AG09309 (cell line): ENCODE data around the gene BCO1.

Source experiments
- DNase-seq: peaks from one replicate; pipeline ENCODE4 v3.0.0-alpha.2; 2010; ENCODE audit warnings: low read depth
- H3K4me3 ChIP-seq: 2 replicates; pipeline ENCODE4 v1.5.1; 2011; ENCODE audit warnings: mild to moderate bottlenecking, low read depth, low read length, moderate library complexity; ENCODE audit not compliant: control insufficient read depth
- TF ChIP-seq, protein P1 (sequence below): IDR thresholded peaks from 2 replicates; pipeline ENCODE4 v1.5.1; 2011; ENCODE audit warnings: mild to moderate bottlenecking, low read depth, low read length, inconsistent platforms; ENCODE audit not compliant: insufficient read depth, control insufficient read depth; ENCODE audit errors: missing control alignments

BCO1 gene

DNA sequence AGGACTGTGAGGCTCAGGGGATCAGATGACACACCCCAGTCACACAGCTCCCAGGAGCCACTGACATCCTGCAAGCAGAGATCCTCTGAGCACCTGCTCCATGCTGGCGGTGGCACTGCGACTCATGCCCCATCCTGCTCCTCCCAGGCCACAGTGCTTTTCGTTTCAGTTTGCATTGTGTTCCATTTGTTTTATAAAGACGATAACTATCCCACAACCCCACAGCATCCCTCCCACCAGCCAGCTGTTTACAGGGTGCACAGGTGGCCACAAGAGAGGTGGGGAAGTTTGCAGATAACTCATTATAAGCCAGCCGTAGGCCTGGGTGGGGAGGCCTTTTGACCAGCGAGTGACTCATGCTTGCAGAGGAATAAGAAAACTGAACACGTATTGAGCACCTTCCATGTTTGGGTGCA, 28.2 kb downstream of the BCO1 start:
- DNase-seq: no peak
- TF ChIP-seq, protein P1, sequence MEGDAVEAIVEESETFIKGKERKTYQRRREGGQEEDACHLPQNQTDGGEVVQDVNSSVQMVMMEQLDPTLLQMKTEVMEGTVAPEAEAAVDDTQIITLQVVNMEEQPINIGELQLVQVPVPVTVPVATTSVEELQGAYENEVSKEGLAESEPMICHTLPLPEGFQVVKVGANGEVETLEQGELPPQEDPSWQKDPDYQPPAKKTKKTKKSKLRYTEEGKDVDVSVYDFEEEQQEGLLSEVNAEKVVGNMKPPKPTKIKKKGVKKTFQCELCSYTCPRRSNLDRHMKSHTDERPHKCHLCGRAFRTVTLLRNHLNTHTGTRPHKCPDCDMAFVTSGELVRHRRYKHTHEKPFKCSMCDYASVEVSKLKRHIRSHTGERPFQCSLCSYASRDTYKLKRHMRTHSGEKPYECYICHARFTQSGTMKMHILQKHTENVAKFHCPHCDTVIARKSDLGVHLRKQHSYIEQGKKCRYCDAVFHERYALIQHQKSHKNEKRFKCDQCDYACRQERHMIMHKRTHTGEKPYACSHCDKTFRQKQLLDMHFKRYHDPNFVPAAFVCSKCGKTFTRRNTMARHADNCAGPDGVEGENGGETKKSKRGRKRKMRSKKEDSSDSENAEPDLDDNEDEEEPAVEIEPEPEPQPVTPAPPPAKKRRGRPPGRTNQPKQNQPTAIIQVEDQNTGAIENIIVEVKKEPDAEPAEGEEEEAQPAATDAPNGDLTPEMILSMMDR: no peak
- no peak overlapping the region for H3K4me3 ChIP-seq

DNA sequence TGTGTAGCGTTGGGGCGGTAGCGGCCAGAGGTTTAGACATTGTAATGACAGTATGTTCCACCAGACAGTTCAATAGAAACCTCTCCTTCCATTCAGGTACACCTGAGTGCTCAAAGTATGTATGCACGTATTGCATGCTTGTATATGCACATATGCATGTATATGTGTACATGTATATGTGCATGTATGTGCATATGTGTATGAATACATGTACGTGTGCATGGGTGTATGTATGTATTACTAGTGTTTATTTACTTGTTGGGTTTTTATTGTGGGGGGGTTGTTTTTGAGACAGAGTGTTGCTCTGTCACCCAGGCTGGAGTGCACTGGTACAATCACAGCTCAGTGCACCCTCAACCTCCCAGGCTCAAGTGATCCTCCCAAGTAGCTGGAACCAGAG, 30.0 kb downstream of the BCO1 start:
- TF ChIP-seq, protein P1: no peak
- H3K4me3 ChIP-seq: no peak overlapping the region
- DNase-seq: no peak

DNA sequence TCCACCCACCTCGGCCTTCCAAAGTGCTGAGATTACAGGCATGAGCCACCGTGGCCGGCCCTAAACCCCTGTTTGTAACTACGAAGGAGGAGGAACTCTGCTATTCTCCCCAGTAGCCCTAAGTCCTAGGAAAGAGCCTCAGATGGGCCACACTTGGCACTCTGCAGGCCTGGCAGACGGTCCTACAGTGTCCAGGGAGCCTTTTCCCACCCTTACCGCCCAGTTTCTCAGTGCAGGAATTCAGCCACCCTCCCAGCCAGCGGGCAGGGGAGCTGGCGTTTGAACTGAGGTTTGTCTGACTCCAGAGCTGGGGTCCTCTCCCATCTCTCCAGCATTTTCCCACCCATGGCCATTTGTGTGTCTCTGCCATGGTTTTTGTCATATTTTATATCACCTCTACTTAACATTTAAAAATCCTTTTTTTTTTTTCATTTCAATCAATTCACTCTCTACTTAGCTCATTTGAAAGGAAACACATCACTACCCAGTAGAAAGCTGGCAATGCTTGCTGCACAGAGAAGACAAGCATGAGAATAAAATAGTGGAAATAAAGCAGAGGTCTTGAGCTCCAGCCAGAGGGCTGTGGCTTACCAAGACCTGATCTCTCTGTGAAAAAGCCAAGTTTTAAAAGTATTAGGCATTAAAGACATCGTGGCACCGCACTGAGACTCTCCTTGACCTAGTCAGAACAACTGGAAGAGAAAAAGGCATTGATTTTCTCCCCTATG, 34.9 kb downstream of the BCO1 start:
- DNase-seq: no peak
- TF ChIP-seq, protein P1: no peak
- no peak overlapping the region for H3K4me3 ChIP-seq

DNA sequence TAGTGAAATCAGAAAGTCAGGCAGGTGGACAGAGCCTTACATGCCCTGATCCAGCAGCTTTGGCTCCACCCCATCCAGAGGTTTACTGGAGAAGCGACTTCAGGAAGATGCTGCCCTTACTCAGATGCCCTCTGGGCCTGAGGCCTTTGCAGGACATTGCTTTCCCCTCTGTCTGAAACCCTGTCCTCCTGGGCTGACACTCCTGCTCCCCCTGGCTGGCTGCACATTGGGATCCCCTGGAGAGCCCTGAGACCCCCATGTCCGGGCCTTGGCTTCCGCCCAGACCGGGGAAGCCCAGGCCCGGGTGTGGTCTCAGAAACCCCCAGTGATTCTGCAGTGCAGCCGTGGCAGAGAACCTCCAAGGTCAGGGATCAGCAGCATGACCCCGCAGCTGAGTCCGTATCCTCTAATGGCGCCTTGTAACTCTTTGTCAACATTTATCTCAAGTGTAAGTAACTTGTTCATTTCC, 36.6 kb downstream of the BCO1 start:
- DNase-seq: no peak
- TF ChIP-seq, protein P1: no peak
- H3K4me3 ChIP-seq: no peak overlapping the region

DNA sequence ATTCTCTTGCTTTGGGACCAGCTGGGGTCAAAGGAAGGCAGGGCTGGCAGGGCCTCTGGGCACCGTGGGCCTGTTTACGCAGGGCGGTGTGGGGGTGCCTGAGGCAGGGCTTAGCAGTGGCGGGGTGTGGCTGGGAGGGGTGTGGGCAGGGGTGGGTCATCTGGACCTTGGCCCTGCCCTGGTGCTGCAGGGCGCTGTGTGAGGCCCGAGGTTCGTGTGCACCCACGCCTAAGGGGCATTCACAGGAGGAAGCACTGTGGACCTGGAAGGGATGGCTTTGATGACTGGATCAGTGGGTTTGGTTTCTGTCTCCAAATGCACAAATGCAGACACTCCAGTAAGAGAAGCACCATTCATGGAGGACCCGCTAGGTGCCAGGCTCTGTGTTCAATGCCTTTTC, 37.3 kb downstream of the BCO1 start:
- TF ChIP-seq, protein P1: no peak
- DNase-seq: no peak
- no peak overlapping the region for H3K4me3 ChIP-seq

DNA sequence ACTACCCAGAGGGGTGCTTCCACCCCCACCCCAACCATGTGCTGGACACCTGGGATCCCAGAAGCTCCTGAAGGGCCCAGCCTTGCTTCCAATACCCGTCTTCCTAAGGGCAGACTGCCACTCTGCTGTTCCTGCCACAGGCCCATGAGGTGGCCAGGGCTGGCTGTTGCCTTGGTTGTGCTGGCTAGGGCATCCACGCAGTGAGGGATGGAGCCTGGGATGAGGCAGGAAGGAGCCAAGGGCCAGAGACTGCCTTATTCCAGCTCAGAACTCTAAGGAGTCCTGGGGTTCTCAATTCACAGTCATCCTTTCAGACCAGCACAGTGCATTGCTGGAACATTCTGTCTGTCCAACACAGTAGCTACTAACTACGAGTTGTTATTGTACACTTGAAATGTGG, 37.8 kb downstream of the BCO1 start:
- H3K4me3 ChIP-seq: no peak overlapping the region
- no peak for DNase-seq
- TF ChIP-seq, protein P1: no peak
